Upper lobe of right lung (tissue), 1 donor: Measurements from ENCODE around the gene PPP6R2. TPM values are rescaled to one million over a fixed set of nuclear protein-coding genes. Genes with fewer than 3 reads are reported as not detected.

Source experiments
- ATAC-seq: fragments of 200-7000 bp; cut with Tn5 transposase; one replicate; pipeline ENCODE4 v1.9.1; 2020; ENCODE audit warnings: mild to moderate bottlenecking, moderate library complexity
- DNase-seq: peaks from one replicate; pipeline ENCODE4 v3.0.0-alpha.2; 2020
- H3K27ac ChIP-seq: fragments of 200-600 bp; one replicate; pipeline ENCODE4 v1.8.0; 2022
- H3K27me3 ChIP-seq: fragments of 200-600 bp; one replicate; pipeline ENCODE4 v1.8.0; 2022; ENCODE audit warnings: mild to moderate bottlenecking
- H3K36me3 ChIP-seq: fragments of 200-600 bp; one replicate; pipeline ENCODE4 v1.8.0; 2022
- H3K4me1 ChIP-seq: fragments of 200-600 bp; one replicate; pipeline ENCODE4 v1.8.0; 2022
- H3K4me3 ChIP-seq: fragments of 200-600 bp; one replicate; pipeline ENCODE4 v1.8.0; 2022; ENCODE audit warnings: mild to moderate bottlenecking
- H3K9me3 ChIP-seq: fragments of 200-600 bp; one replicate; pipeline ENCODE4 v1.8.0; 2022
- CTCF ChIP-seq: fragments of 200-600 bp; IDR thresholded peaks from one replicate; pipeline ENCODE4 v1.8.0; 2022; ENCODE audit warnings: antibody characterized with exemption
- intact Hi-C: fragments of 100-400 bp; cut with DNase I; formaldehyde crosslinking; loops from one replicate; pipeline ENCODE4 v1.11.0; 2022
- total RNA-seq: library from RNA; stranded (reverse); fragmentation: NEBNext Ultra II Directional; extraction: Animal tissue kit (Norgen Biotek cat#: 25700); gene quantifications from one replicate; pipeline ENCODE4 v1.2.1, GENCODE V29; 2021
- donor health status: DM: no; HTN: yes; CAD: no; lungs with severe emphysema.

PPP6R2 gene
- total RNA-seq, 1 donor from 2014 or later, result 54.0 TPM

DNA sequence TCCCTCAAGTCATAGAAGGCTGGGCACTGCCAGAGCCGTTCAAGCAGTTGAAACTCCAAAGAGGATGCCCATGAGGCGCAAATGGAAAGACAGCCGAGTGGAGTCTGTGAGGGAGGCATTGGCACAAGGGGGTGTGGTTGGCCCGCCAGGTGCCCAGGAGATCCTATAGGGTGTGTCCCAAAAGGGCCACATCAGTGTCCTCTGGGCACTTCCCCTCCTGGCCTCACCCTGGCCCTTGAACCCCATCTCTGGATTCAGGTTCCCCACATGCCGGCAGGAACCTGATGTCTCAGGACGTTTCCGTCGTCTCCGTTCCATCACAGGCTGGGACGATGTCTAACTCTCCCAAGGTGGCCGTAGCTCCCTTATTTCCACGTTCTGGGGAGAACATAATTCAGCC, 77.5 kb downstream of the PPP6R2 start:
- intact Hi-C loops, result no loop called here
- no peak for TF ChIP-seq CTCF
- peaks cover 96% of the 10 kb centered on the region for H3K36me3 ChIP-seq
- no peaks in the 10 kb centered on the region for H3K4me1 ChIP-seq
- no peak for ATAC-seq
- no peak overlapping the region for H3K27ac ChIP-seq
- no peaks in the 10 kb centered on the region for H3K9me3 ChIP-seq
- DNase-seq, result no peak
- no peaks in the 10 kb centered on the region for H3K27me3 ChIP-seq
- no peak overlapping the region for H3K4me3 ChIP-seq

DNA sequence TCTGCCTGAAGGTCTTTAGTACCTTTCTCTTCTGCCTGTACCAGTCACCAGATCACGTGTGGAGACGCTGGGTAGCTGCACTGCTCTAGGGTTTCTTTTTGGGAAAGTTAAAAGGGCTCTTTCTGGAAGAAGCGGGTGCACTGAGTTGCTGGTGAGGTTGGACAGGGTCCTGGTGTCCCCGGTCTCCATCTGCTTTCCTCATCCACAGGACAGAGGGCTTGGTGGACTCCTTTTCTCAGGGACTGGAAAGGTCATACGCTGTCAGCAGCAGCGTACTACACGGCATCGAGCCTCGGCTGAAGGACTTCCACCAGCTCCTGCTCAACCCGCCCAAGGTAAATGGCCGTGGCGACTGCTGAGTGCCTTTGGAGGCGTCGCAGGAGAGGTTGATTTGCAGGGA, 78.9 kb downstream of the PPP6R2 start:
- peaks cover 89% of the 10 kb centered on the region for H3K36me3 ChIP-seq
- intact Hi-C loops, result no loop called here
- H3K9me3 ChIP-seq, result no peaks in the 10 kb centered on the region

GRCh38 chr22:50422961-50423815, 80.1 kb downstream of the PPP6R2 start:
- intact Hi-C loops, result no loop called here
- Histone ChIP-seq H3K36me3 (peaks cover 88% of the 10 kb centered on the region), H3K4me1 (no peaks in the 10 kb centered on the region), H3K9me3 (no peaks in the 10 kb centered on the region), H3K27ac (no peak overlapping the region), H3K4me3 (no peak overlapping the region), H3K27me3 (no peaks in the 10 kb centered on the region)
- ATAC-seq (peak; percentile 19), DNase-seq (no peak)
- TF ChIP-seq CTCF, result no peak

More for the DNA sequence above, 78.9 kb downstream of the PPP6R2 start:
- no peak for TF ChIP-seq CTCF
- DNase-seq (no peak), ATAC-seq (no peak)
- Histone ChIP-seq H3K27ac (no peak overlapping the region), H3K4me3 (no peak overlapping the region), H3K27me3 (no peaks in the 10 kb centered on the region), H3K4me1 (no peaks in the 10 kb centered on the region)

DNA sequence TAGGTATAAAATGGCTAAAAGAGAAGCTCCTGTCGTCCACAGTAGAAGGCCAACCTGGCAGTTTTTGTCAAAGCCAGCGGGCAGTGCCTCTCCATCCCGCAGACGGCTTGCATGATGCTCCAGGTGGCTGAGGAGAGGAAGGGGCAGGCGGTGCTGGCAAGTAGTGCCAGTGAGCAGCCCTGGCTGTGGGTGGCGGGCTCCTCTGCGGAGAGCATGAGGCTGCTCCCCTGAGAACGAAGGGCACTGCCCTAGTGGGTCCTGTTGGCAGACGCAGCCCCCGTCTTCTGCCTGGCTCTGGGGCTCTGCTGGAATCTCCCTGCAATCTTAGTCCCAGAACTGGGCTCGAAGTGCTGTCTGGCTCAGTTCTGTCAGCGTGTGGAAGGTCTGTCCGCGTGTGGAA, 80.8 kb downstream of the PPP6R2 start:
- Histone ChIP-seq H3K4me3 (no peak overlapping the region), H3K4me1 (no peaks in the 10 kb centered on the region), H3K9me3 (no peaks in the 10 kb centered on the region), H3K36me3 (peaks cover 88% of the 10 kb centered on the region), H3K27ac (no peak overlapping the region), H3K27me3 (no peaks in the 10 kb centered on the region)
- ATAC-seq, result no peak
- no peak for TF ChIP-seq CTCF
- intact Hi-C loops, result no loop called here
- DNase-seq, result no peak

GRCh38 chr22:50425179-50425916, 82.2 kb downstream of the PPP6R2 start:
- intact Hi-C loops, result no loop called here
- no peaks in the 10 kb centered on the region for H3K9me3 ChIP-seq
- no peak overlapping the region for H3K27ac ChIP-seq
- DNase-seq (no peak), ATAC-seq (no peak)
- H3K4me3 ChIP-seq, result no peak overlapping the region
- TF ChIP-seq CTCF, result no peak
- H3K4me1 ChIP-seq, result no peaks in the 10 kb centered on the region
- no peaks in the 10 kb centered on the region for H3K27me3 ChIP-seq
- peaks cover 88% of the 10 kb centered on the region for H3K36me3 ChIP-seq
